B cell (primary cell): ENCODE measurements around the gene AOC1.

ENCODE experiments used
- CTCF ChIP-seq: fragments of 200-600 bp; IDR thresholded peaks from one replicate; pipeline ENCODE4 v1.8.0; 2022; ENCODE audit warnings: antibody characterized with exemption, mild to moderate bottlenecking
- EZH2 ChIP-seq: IDR thresholded peaks from 2 replicates; pipeline ENCODE4 v1.6.1; 2012; ENCODE audit warnings: borderline replicate concordance, low read depth, mild to moderate bottlenecking, moderate library complexity, low read length; ENCODE audit not compliant: insufficient read depth, poor library complexity, severe bottlenecking

- TF ChIP-seq CTCF (no peak), EZH2 (no peak)
Measured at GRCh38 chr7:150851492-150852370, 586 bp upstream of the AOC1 start.
